OCI-LY7 (cell line): ENCODE data around the gene PCIF1. TPM values are rescaled to one million over a fixed set of nuclear protein-coding genes. Genes with fewer than 3 reads are reported as not detected.
"Not testable (repeated sequence)": the region's sequence is repeated elsewhere in the genome, so short reads cannot be mapped to it uniquely, and the experiment has no call there.

Source experiments
- BruUV-seq: library from RNA; stranded (reverse); fragments of 400-500 nt; replicated peaks from 2 replicates; lab custom pipeline; 2021; lab: Mats Ljungman, UMichigan
- CTCF ChIA-PET: fragments of 300-600 bp; sonication (Branson Sonifier 250); formaldehyde crosslinking; loops from one replicate; lab custom pipeline; 2022; ENCODE audit warnings: antibody characterized with exemption; ENCODE audit not compliant: unreplicated experiment; lab: Charles Lee
- POLR2A ChIA-PET: fragments of 300-600 bp; sonication (Branson Sonifier 250); formaldehyde crosslinking; loops from one replicate; lab custom pipeline; 2022; ENCODE audit warnings: antibody characterized with exemption; lab: Charles Lee
- DNase-seq: peaks from one replicate; pipeline ENCODE4 v3.0.0-alpha.2; 2015; ENCODE audit warnings: low spot score
- H2AFZ ChIP-seq: fragments of 200-600 bp; sonication (generic), shearing (Covaris generic); 2 replicates; pipeline ENCODE4 v1.6.1; 2014; ENCODE audit warnings: mild to moderate bottlenecking, antibody characterized with exemption, low read length, moderate library complexity
- H3K27ac ChIP-seq: fragments of 200-600 bp; sonication (generic); 2 replicates; pipeline ENCODE4 v1.5.1; 2014; ENCODE audit warnings: mixed run types, low read depth, mild to moderate bottlenecking, moderate library complexity, low read length, inconsistent platforms; ENCODE audit not compliant: poor library complexity, severe bottlenecking
- H3K36me3 ChIP-seq: fragments of 200-600 bp; sonication (generic); 2 replicates; pipeline ENCODE4 v1.6.1; 2014; ENCODE audit warnings: mild to moderate bottlenecking, antibody characterized with exemption, low read length, moderate library complexity, mixed read lengths; ENCODE audit not compliant: insufficient read depth
- H3K4me1 ChIP-seq: fragments of 200-600 bp; sonication (generic); 2 replicates; pipeline ENCODE4 v1.5.1; 2014; ENCODE audit warnings: mild to moderate bottlenecking, low read length; ENCODE audit not compliant: insufficient read depth, poor library complexity, severe bottlenecking
- H3K4me2 ChIP-seq: fragments of 200-600 bp; sonication (generic); 2 replicates; pipeline ENCODE4 v1.6.1; 2014; ENCODE audit warnings: mild to moderate bottlenecking, low read length
- H3K4me3 ChIP-seq: fragments of 200-600 bp; sonication (generic); 2 replicates; pipeline ENCODE4 v1.5.1; 2014; ENCODE audit warnings: mild to moderate bottlenecking, low read depth, low read length; ENCODE audit not compliant: poor library complexity, severe bottlenecking
- H3K79me2 ChIP-seq: fragments of 200-600 bp; sonication (generic); 2 replicates; pipeline ENCODE4 v1.6.1; 2016; ENCODE audit warnings: low read depth, mild to moderate bottlenecking, low read length, moderate library complexity, mixed read lengths; ENCODE audit not compliant: insufficient read depth
- H3K9me2 ChIP-seq: fragments of 200-600 bp; sonication (generic); 2 replicates; pipeline ENCODE4 v1.6.1; 2016; ENCODE audit warnings: mild to moderate bottlenecking, low read length, mixed read lengths; ENCODE audit not compliant: insufficient read depth
- H3K9me3 ChIP-seq: fragments of 200-600 bp; sonication (generic); 2 replicates; pipeline ENCODE4 v1.6.1; 2014; ENCODE audit warnings: mild to moderate bottlenecking, mixed run types, low read length, mixed read lengths
- H4K20me1 ChIP-seq: fragments of 200-600 bp; sonication (generic); 2 replicates; pipeline ENCODE4 v1.6.1; 2014; ENCODE audit warnings: mild to moderate bottlenecking, antibody characterized with exemption, low read length, moderate library complexity, mixed read lengths; ENCODE audit not compliant: insufficient read depth
- CTCF ChIP-seq: fragments of 200-600 bp; sonication (generic); conservative IDR thresholded peaks from 2 replicates; pipeline ENCODE4 v1.5.1; 2014; ENCODE audit warnings: mild to moderate bottlenecking, antibody characterized with exemption, low read length, moderate library complexity, mixed read lengths
- EZH2phosphoT487 ChIP-seq: fragments of 200-600 bp; sonication (generic); IDR thresholded peaks from 2 replicates; pipeline ENCODE4 v1.6.1; 2018; ENCODE audit warnings: low read depth, borderline replicate concordance, mild to moderate bottlenecking, mixed run types, antibody characterized with exemption, low read length, moderate library complexity, mixed read lengths
- intact Hi-C: fragments of 100-400 bp; cut with micrococcal nuclease; formaldehyde crosslinking; loops from one replicate; pipeline ENCODE4 v1.10.0; 2022; ENCODE audit not compliant: unreplicated experiment
- total RNA-seq, 2 experiments: library from RNA; depleted of rRNA in 1 of 2; stranded (reverse); fragments of >200 nt in 1 of 2; shearing (Covaris generic) in 1 of 2; gene quantifications; 2 replicates each; pipeline ENCODE4 v1.2.3, GENCODE V29; 2014 to 2022

PCIF1 gene
- total RNA-seq, 2 experiments from 2014 or later = 21.2 to 40.6 TPM

DNA sequence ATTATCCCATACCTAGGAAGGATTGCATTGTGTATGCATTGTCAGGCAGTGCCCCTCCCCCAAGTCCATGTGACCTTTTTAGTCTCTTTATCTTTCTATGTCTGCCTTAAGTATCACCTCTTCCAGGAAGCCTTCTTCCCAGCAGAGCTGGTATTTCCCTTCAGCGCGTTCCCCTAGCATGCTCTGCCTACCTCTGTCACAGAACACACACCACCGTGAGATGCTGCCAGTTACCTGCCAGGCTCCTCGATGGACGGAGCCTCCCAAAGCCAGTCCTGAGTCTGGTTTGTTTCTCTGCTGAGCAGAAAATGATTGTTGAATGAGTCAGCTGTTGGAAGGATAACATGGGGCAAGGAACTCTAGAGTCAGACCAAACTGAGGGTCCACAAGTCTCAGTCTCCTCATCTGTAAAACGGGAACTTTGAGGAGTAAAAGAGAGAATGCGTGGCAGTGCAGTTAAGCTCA is 48.8 kb downstream of the PCIF1 start:
- Histone ChIP-seq H2AFZ (no peak overlapping the region), H4K20me1 (no peaks in the 10 kb centered on the region), H3K27ac (no peak overlapping the region), H3K79me2 (no peaks in the 10 kb centered on the region), H3K9me2 (no peaks in the 10 kb centered on the region), H3K36me3 (no peaks in the 10 kb centered on the region), H3K4me3 (no peak overlapping the region), H3K4me2 (no peak overlapping the region), H3K9me3 (no peaks in the 10 kb centered on the region), H3K4me1 (no peaks in the 10 kb centered on the region)
- POLR2A ChIA-PET = no interaction called here
- intact Hi-C loops = no loop called here
- DNase-seq = no peak
- TF ChIP-seq EZH2phosphoT487 (no peak), CTCF (no peak)
- BruUV-seq = no TSS peak
- CTCF ChIA-PET = interaction anchor here (0.6 kb wide), 1 partner anchor 264 kb away, joined by 3 read pairs; no protein-coding TSS in a partner anchor

DNA sequence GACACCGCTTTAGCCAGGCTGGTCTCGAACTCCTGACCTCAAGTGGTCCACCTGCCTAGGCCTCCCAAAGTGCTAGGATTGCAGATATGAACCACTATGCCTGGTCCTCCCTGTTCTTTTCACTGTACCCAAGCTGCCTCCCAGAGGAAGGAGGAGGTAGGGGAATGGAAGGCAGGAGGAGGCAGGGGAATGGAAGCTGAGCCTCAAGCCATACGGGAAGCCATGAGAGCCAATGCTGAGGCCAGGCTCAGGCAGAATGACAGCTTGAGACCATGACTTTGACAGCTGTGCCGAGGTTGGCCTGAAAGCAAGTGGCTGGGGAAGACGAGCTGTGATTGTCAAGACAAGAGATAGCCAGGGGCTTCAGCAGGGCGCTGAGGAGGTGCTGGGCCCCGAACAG is 51.1 kb downstream of the PCIF1 start:
- Histone ChIP-seq H3K9me2 (no peaks in the 10 kb centered on the region), H3K4me2 (no peak overlapping the region), H3K4me1 (no peaks in the 10 kb centered on the region), H3K79me2 (no peaks in the 10 kb centered on the region), H4K20me1 (no peaks in the 10 kb centered on the region), H2AFZ (no peak overlapping the region), H3K4me3 (no peak overlapping the region), H3K9me3 (no peaks in the 10 kb centered on the region), H3K27ac (no peak overlapping the region), H3K36me3 (no peaks in the 10 kb centered on the region)
- BruUV-seq = no TSS peak
- no peak for DNase-seq
- POLR2A ChIA-PET = interaction anchor here (1.2 kb wide), 1 partner anchor 51 kb away, joined by 3 read pairs; no protein-coding TSS in a partner anchor
- intact Hi-C loops = no loop called here
- TF ChIP-seq EZH2phosphoT487 (no peak), CTCF (no peak)
- CTCF ChIA-PET = no interaction called here

GRCh38 chr20:45987108-45987780 is 52.8 kb downstream of the PCIF1 start:
- no peaks in the 10 kb centered on the region for H3K79me2 ChIP-seq
- H3K36me3 ChIP-seq = no peaks in the 10 kb centered on the region
- intact Hi-C loops = loop anchor here (1.0 kb wide), 1 partner anchor 27 kb away; no protein-coding TSS in a partner anchor
- CTCF ChIA-PET = interaction anchor here (0.6 to 1.2 kb wide), 6 partner anchors 24 to 130 kb away, joined by 3 to 4 read pairs (median 4); partner anchors contain the start of genes ACOT8 and ZSWIM3
- POLR2A ChIA-PET = interaction anchor here (1.1 kb wide), 2 partner anchors 8 to 18 kb away, joined by 3 to 4 read pairs; no protein-coding TSS in a partner anchor
- no TSS peak for BruUV-seq
- peaks cover 3% of the 10 kb centered on the region for H3K4me1 ChIP-seq
- H4K20me1 ChIP-seq = no peaks in the 10 kb centered on the region
- H3K4me2 ChIP-seq = no peak overlapping the region
- H3K9me3 ChIP-seq = no peaks in the 10 kb centered on the region
- TF ChIP-seq CTCF (peak; percentile 93), EZH2phosphoT487 (no peak)
- H3K9me2 ChIP-seq = no peaks in the 10 kb centered on the region
- no peak overlapping the region for H2AFZ ChIP-seq
- DNase-seq = peak; percentile 72
- H3K4me3 ChIP-seq = no peak overlapping the region
- no peak overlapping the region for H3K27ac ChIP-seq

DNA sequence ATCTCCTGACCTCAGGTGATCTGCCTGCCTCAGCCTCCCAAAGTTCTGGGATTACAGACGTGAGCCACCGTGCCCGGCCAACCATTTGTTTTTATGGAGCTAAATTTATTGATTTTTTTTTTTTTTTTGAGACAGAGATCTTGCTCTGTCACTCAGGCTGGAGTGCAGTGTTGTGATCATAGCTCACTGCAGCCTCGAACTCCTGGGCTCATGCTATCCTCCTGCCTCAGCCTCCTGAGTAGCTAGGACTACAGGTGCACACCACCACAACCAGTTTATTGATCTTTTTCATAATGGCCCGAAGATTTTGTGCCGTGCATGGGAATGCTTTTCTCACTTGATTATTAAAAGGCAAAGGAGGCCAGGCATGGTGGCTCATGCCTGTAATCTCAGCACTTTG is 54.3 kb downstream of the PCIF1 start:
- H3K4me2 ChIP-seq, H3K9me3 ChIP-seq, CTCF ChIA-PET, intact Hi-C loops, DNase-seq, H3K36me3 ChIP-seq, H3K9me2 ChIP-seq, H3K79me2 ChIP-seq, H3K4me3 ChIP-seq, H3K4me1 ChIP-seq, BruUV-seq, H2AFZ ChIP-seq, H4K20me1 ChIP-seq, POLR2A ChIA-PET, H3K27ac ChIP-seq: not testable (repeated sequence)
